ENCODE results near the gene SMIM12. TPM values are rescaled to one million over a fixed set of nuclear protein-coding genes. Genes with fewer than 3 reads are reported as not detected.

Gene SMIM12
- total RNA-seq, 1 donor: 24.6 TPM

DNA sequence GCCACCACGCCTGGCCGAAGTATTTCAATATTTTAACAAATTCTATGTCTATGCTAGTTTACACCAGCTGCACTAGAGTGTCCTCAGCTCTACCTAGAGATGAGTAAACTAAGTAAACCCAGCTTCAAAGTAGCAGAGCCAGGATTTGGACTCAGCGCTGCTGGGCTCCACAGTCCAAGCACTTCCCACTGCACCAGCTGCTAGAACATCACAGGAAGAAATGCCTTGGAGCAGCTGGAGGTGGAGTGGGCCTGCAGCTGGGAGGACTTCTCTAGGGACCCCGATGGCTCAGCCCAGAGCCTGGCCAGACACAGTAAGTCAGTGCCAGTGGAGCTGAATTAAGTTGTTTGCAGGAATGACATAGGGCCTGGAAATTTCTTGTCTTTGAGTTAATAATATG lies 10.2 kb upstream of the SMIM12 start:
- no peak for DNase-seq (ENCODE audit: low read depth)
- H3K4me3 ChIP-seq (ENCODE audit: low read depth, low read length): no peak overlapping the region
- TF ChIP-seq, protein P1, sequence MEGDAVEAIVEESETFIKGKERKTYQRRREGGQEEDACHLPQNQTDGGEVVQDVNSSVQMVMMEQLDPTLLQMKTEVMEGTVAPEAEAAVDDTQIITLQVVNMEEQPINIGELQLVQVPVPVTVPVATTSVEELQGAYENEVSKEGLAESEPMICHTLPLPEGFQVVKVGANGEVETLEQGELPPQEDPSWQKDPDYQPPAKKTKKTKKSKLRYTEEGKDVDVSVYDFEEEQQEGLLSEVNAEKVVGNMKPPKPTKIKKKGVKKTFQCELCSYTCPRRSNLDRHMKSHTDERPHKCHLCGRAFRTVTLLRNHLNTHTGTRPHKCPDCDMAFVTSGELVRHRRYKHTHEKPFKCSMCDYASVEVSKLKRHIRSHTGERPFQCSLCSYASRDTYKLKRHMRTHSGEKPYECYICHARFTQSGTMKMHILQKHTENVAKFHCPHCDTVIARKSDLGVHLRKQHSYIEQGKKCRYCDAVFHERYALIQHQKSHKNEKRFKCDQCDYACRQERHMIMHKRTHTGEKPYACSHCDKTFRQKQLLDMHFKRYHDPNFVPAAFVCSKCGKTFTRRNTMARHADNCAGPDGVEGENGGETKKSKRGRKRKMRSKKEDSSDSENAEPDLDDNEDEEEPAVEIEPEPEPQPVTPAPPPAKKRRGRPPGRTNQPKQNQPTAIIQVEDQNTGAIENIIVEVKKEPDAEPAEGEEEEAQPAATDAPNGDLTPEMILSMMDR (IDR thresholded peaks at IDR 0.05; ENCODE audit: insufficient read depth, low read depth, low read length): no peak

DNA sequence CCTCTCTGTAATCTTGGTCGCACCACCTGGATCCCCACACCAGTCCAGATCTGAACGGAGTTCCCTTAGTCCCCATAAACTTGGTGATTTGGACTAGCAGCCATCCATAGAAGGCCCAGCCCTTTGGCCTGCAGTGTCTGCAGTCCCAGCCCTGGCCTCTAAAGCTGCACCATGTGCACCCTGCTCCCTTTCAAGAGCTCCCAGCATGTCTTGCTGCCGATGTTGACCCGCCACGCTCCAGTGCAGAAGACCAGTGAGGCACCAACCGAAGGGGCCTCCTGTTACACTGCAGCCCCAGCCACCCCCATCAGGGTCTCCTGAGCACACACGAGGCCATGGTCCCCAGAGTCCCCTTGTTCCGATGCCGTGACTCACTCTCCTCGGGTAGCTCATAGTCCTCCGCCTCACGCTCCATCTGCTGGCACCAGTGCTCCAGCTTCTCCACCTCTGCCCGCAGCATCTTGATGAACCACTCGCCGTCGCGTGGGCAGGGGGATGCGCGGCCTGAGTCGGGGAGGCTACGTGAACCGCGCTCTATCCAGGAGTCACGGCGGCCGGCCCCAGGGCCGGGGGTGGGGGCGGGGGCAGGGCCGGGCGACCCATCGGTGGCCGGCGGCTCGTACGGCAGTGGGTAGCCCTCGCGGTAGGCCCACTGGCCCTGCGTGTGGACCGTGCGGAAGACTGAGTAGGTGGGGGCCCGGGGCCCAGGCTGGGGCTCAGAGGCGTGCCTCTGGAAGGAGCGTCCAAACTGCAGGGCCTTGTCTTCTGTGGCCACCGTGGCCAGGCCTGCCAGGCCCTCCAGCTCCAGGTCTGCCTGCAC lies 8.9 kb upstream of the SMIM12 start:
- no peak for DNase-seq (ENCODE audit: low read depth)
- TF ChIP-seq, protein P1 (IDR thresholded peaks at IDR 0.05; ENCODE audit: insufficient read depth, low read depth, low read length): no peak
- H3K4me3 ChIP-seq (ENCODE audit: low read depth, low read length): no peak overlapping the region

DNA sequence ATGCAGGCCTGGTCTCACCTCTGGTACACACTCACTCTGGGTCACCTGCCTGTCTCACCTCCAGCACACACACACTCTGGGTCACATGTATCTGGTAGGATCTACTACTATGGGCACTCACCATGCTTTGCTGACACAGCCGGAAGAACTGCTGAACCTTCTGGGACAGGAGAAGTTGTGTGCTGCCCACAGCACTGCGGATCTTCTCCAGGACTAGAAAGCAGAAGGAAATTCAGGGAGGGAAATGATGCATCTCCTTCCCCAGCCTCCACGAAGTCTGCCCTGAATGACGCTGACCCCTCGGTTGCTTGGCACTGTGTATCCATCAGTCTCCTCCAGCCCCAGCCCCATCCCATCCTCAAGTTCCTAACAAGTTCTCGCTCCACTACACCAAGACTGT lies 7.9 kb upstream of the SMIM12 start:
- TF ChIP-seq, protein P1 (IDR thresholded peaks at IDR 0.05; ENCODE audit: insufficient read depth, low read depth, low read length): no peak
- no peak overlapping the region for H3K4me3 ChIP-seq (ENCODE audit: low read depth, low read length)
- no peak for DNase-seq (ENCODE audit: low read depth)

DNA sequence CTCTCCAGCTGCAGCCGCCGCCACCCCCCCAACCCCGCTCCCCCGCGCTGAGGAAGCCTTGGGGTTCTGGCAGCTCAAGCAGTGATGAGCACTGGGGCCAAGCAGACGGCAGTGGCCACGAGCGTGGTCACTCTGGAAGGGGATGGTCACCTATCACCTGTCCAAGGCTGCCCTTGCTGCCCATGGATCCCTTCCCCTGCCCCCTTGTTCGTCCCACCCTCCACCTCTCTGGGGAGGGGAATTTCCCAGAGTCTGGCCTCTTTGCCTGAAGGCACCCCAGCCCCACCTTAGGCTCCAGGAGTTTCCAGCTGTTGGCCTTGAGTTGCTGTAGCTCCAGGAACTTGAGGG lies 7.2 kb upstream of the SMIM12 start:
- H3K4me3 ChIP-seq (ENCODE audit: low read depth, low read length): peak overlapping the region; percentile 77
- no peak for DNase-seq (ENCODE audit: low read depth)
- TF ChIP-seq, protein P1 (IDR thresholded peaks at IDR 0.05; ENCODE audit: insufficient read depth, low read depth, low read length): no peak

GRCh38 chr1:34865981-34866761 lies 6.6 kb upstream of the SMIM12 start:
- TF ChIP-seq, protein P1 (IDR thresholded peaks at IDR 0.05; ENCODE audit: insufficient read depth, low read depth, low read length): peak; percentile 89
- DNase-seq (ENCODE audit: low read depth): peak; percentile 58

GRCh38 chr1:34865573-34865972 lies 6.0 kb upstream of the SMIM12 start:
- peak overlapping the region; percentile 77 for H3K4me3 ChIP-seq (ENCODE audit: low read depth, low read length)
- TF ChIP-seq, protein P1 (IDR thresholded peaks at IDR 0.05; ENCODE audit: insufficient read depth, low read depth, low read length): no peak
- no peak for DNase-seq (ENCODE audit: low read depth)

More at GRCh38 chr1:34865981-34866761, 6.6 kb upstream of the SMIM12 start:
- peak overlapping the region; percentile 77 for H3K4me3 ChIP-seq (ENCODE audit: low read depth, low read length)

Measured in fibroblast of villous mesenchyme (primary cell).